GM18502 (cell line): ENCODE data around the gene NELL2.

Experiments used
- ATAC-seq: cut with Tn5 transposase; IDR thresholded peaks from one replicate; pipeline ENCODE4 v1.9.1; 2021; ENCODE audit warnings: mild to moderate bottlenecking; ENCODE audit not compliant: unreplicated experiment, poor library complexity

NELL2 gene

GRCh38 chr12:44637875-44638274 lies 238.2 kb downstream of the NELL2 start:
- ATAC-seq: no peak

- no peak for ATAC-seq
Observed at GRCh38 chr12:44628180-44628579, 247.9 kb downstream of the NELL2 start.

GRCh38 chr12:44627387-44628166 lies 248.5 kb downstream of the NELL2 start:
- ATAC-seq: no peak

DNA sequence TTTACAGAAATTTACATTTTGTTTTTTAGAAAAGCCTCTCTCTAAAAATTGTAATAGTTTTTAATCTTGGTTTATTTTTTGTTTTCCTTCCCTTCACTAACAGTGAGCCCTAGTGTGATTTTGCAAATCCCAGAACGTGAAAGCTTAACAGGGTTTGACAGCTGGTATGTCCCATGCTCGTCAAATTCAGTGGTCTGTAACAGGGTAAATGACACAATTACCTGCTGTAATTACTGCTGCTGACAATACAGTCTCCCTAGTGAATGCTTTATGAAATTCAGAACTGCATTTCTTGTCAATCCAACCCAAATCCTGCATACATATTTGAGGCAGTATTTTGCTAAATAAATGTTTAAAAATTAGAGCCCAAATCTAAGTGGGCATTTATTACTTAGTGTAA lies 249.2 kb downstream of the NELL2 start:
- ATAC-seq: no peak

GRCh38 chr12:44618946-44619345 lies 257.2 kb downstream of the NELL2 start:
- ATAC-seq: no peak

DNA sequence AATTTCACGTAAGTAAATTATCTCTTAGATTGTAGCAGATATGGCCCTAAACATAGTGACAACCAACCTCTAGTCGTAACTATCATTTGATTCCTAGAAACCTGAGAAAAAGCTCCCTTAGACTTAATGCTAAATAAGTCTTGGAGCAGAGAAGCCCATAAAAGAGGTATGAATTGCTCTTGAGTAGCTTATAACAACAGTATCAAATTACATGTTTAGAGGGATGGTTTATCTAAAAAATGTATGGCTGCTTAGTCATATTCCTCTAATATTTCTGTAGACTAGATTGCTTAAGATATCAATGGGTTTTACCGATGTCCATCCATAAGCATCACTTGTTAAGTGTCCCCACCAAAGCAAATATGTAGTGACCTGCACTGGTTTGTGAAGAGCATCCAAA lies 259.7 kb downstream of the NELL2 start:
- no peak for ATAC-seq

- no peak for ATAC-seq
Observed at GRCh38 chr12:44611538-44611937, 264.6 kb downstream of the NELL2 start.

DNA sequence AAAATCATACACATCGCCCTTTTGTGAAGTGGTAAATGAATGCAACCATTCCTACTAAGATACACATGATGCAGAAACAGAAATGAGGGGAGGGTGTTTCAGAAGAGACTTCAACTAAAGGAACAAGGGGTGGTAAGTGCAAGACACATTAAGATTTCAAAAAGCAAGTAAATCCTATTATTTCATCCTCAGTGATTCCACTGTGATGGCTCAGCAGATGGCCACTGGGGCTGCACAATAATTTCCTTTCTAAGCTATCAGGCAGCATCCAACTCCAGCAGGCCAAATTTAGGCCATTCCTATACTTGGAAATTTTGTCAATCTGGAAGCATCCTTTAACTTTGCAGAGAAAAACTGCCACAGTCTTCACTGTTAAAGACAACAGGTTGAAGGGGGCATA lies 272.4 kb downstream of the NELL2 start:
- ATAC-seq: no peak

- ATAC-seq: no peak
Observed at GRCh38 chr12:44592626-44593025, 283.5 kb downstream of the NELL2 start.

- no peak for ATAC-seq
Observed at GRCh38 chr12:44589697-44590096, 286.4 kb downstream of the NELL2 start.

DNA sequence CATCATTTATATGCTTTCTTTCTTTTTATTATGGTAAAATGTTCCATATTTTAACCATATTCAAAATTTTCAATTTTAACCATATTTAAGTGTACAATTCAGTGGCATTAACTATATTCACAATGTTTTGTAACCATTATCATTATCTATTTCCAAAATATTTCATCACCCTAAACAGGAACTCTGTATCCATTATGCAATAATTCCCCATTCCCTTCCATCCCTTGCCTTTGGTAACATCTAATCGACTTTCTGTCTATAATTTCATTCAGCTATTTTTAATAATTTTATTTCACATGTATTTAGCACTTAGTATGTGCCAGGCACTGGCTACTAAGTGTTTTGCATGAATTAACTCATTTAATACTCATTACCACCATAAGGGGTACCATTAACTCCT lies 287.5 kb downstream of the NELL2 start:
- ATAC-seq: no peak

- ATAC-seq: no peak
Observed at GRCh38 chr12:44584625-44585024, 291.5 kb downstream of the NELL2 start.

DNA sequence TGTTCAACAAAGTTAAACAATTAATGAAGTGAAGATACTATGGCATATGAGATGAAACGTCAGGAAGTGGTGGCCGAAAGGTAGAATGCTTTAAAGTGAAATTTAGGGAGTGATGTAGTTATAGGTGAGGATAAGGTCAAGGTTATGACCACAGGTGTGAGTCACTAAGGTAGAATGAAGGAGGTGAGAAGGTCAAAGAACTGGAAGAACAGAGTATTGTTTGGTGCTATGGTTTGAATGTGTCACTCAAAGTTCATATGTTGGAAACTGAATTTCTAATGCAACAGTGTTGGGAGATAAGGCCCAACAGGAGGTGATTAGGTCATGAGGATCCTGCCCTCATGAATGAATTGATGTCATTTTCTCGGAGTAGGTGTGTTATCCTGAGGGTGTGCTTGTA lies 293.6 kb downstream of the NELL2 start:
- ATAC-seq: no peak

GRCh38 chr12:44581642-44582242 lies 294.4 kb downstream of the NELL2 start:
- no peak for ATAC-seq

- no peak for ATAC-seq
Observed at GRCh38 chr12:44574586-44574985, 301.5 kb downstream of the NELL2 start.

GRCh38 chr12:44573723-44574122 lies 302.4 kb downstream of the NELL2 start:
- no peak for ATAC-seq

GRCh38 chr12:44571006-44571550 lies 305.0 kb downstream of the NELL2 start:
- ATAC-seq: no peak

GRCh38 chr12:44570036-44570583 lies 306.0 kb downstream of the NELL2 start:
- no peak for ATAC-seq

- no peak for ATAC-seq
Observed at GRCh38 chr12:44565163-44565562, 311.0 kb downstream of the NELL2 start.

DNA sequence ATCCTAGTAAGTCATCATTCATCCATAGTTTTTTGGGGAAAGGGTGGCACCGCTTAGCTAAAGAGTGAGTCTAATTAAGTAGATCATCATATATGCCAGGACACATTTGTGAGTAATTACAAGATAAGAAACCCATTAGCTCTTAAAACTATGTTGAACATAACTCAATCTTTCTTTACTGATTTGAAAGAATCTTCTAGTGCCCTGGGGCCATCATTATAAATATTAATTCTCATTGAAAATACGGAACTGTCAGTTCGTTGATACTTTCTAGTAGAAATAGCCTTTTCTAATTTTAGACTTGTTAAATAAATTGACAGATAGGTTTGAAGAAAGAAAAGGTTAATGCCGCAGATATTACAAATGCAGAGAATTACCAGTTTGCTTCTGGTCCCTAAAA lies 312.6 kb downstream of the NELL2 start:
- ATAC-seq: no peak

GRCh38 chr12:44558340-44559100 lies 317.6 kb downstream of the NELL2 start:
- no peak for ATAC-seq
